A673 (cell line): ENCODE measurements around the gene NEGR1.

ENCODE experiments used
- EZH2 ChIP-seq: fragments of 200-600 bp; sonication (generic); IDR thresholded peaks from 2 replicates; pipeline ENCODE4 v1.6.1; 2017; ENCODE audit warnings: borderline replicate concordance, low read depth, mild to moderate bottlenecking, mixed read lengths, antibody characterized with exemption, low read length; ENCODE audit not compliant: poor library complexity, severe bottlenecking
- TF ChIP-seq, protein P1 (sequence below): fragments of 300-800, 200-600 bp; sonication (generic); conservative IDR thresholded peaks from 2 replicates; pipeline ENCODE4 v1.5.1; 2017; ENCODE audit warnings: low read depth, mild to moderate bottlenecking, antibody characterized with exemption, low read length, moderate library complexity, mixed read lengths

DNA sequence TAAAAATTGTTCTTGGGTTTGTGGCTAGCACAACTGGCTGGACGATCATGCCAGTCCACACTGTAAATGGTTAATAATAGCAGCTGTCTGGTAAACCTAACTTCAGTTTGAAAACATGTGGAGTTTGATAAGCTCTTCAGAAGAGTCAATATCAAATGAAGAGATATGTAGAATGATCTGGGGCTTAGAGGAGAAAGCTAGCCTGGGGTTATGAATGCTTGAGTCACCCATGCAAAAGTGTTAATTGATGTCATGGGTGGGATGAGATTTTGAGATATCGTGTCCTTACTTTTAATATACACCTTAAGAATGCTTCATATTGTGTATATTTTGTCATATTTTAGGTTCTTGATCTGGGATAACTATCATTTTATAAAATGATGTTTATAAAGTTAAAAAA, 646.8 kb downstream of the NEGR1 start:
- TF ChIP-seq, protein P1, sequence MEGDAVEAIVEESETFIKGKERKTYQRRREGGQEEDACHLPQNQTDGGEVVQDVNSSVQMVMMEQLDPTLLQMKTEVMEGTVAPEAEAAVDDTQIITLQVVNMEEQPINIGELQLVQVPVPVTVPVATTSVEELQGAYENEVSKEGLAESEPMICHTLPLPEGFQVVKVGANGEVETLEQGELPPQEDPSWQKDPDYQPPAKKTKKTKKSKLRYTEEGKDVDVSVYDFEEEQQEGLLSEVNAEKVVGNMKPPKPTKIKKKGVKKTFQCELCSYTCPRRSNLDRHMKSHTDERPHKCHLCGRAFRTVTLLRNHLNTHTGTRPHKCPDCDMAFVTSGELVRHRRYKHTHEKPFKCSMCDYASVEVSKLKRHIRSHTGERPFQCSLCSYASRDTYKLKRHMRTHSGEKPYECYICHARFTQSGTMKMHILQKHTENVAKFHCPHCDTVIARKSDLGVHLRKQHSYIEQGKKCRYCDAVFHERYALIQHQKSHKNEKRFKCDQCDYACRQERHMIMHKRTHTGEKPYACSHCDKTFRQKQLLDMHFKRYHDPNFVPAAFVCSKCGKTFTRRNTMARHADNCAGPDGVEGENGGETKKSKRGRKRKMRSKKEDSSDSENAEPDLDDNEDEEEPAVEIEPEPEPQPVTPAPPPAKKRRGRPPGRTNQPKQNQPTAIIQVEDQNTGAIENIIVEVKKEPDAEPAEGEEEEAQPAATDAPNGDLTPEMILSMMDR: no peak
- no peak for TF ChIP-seq EZH2
